Measurements from ENCODE around the gene TPD52L2.
"Not testable (repeated sequence)": the region's sequence is repeated elsewhere in the genome, so short reads cannot be mapped to it uniquely, and the experiment has no call there.

TPD52L2 gene

GRCh38 chr20:63915471-63915870 lies 50.4 kb downstream of the TPD52L2 start:
- DNase-seq (ENCODE audit: low read depth): no peak
- TF ChIP-seq, protein P1, sequence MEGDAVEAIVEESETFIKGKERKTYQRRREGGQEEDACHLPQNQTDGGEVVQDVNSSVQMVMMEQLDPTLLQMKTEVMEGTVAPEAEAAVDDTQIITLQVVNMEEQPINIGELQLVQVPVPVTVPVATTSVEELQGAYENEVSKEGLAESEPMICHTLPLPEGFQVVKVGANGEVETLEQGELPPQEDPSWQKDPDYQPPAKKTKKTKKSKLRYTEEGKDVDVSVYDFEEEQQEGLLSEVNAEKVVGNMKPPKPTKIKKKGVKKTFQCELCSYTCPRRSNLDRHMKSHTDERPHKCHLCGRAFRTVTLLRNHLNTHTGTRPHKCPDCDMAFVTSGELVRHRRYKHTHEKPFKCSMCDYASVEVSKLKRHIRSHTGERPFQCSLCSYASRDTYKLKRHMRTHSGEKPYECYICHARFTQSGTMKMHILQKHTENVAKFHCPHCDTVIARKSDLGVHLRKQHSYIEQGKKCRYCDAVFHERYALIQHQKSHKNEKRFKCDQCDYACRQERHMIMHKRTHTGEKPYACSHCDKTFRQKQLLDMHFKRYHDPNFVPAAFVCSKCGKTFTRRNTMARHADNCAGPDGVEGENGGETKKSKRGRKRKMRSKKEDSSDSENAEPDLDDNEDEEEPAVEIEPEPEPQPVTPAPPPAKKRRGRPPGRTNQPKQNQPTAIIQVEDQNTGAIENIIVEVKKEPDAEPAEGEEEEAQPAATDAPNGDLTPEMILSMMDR (conservative IDR thresholded peaks at IDR 0.05; ENCODE audit: control insufficient read depth, insufficient read depth, low read depth, low read length): no peak
- no peak overlapping the region for H3K4me3 ChIP-seq (ENCODE audit: control insufficient read depth, low read depth, low read length)

- H3K4me3 ChIP-seq (ENCODE audit: control insufficient read depth, low read depth, low read length); DNase-seq (ENCODE audit: low read depth): not testable (repeated sequence)
Measured at GRCh38 chr20:63916371-63916939, 51.4 kb downstream of the TPD52L2 start.

DNA sequence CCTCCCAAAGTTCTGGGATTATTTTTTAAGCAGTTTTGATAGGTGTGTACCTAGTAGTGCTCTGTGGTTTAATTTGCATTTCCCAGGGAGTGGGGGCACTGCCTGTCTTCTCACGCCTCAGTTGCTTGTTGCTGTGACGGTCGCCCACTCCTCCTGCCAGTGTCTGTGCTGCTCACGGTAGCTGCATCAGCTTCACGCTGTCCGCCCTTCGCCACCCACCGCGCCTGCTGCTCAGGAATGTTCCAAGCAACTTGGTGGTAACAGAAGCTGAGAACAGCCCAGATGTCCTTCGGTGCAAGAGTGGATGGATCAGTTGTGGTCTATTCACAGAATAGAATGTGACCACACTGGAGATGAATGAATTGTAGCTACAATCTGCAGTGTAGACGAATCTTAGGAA lies 52.7 kb downstream of the TPD52L2 start:
- TF ChIP-seq, protein P1 (conservative IDR thresholded peaks at IDR 0.05; ENCODE audit: control insufficient read depth, insufficient read depth, low read depth, low read length): no peak
- DNase-seq (ENCODE audit: low read depth): no peak
- H3K4me3 ChIP-seq (ENCODE audit: control insufficient read depth, low read depth, low read length): no peak overlapping the region

DNA sequence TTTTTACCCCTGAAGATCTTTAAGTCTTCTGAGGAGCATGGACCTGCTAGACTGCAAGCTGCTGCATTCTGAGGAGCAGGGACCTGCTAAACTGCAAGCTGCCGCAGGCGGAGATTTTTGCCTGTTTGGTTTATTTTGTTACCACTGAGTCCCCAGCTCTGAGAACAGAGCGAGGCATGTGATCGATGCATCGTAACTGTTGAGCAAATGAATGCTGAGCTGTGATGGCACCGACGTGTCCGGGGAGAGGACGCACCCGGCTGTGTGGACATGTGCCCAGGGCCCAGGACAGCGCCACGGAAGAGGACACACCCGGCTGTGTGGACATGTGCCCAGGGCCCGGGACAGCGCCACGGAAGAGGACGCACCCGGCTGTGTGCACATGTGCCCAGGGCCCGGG lies 54.1 kb downstream of the TPD52L2 start:
- TF ChIP-seq, protein P1 (conservative IDR thresholded peaks at IDR 0.05; ENCODE audit: control insufficient read depth, insufficient read depth, low read depth, low read length): no peak
- no peak for DNase-seq (ENCODE audit: low read depth)
- no peak overlapping the region for H3K4me3 ChIP-seq (ENCODE audit: control insufficient read depth, low read depth, low read length)

DNA sequence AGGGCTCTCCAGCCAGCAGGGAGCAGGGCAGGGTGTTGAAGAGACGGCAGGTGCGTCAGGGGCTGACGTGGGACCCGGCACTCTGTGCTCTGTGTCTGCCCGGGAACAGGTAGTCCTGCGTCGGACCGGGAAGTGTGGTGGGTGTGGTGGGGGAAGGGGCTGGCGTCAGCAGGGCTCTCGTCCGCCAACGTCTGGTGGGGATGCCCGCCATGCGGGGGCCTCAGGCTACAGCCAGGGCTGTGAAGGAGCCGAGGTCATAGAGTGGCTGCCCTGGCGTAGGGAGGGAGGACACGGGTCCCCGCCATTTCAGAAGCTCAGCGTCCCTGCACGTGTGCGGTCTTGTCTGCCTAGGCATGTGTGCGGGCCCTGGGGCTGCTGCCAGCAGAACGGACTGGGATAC lies 55.2 kb downstream of the TPD52L2 start:
- DNase-seq (ENCODE audit: low read depth): no peak
- no peak overlapping the region for H3K4me3 ChIP-seq (ENCODE audit: control insufficient read depth, low read depth, low read length)
- TF ChIP-seq, protein P1 (conservative IDR thresholded peaks at IDR 0.05; ENCODE audit: control insufficient read depth, insufficient read depth, low read depth, low read length): no peak

DNA sequence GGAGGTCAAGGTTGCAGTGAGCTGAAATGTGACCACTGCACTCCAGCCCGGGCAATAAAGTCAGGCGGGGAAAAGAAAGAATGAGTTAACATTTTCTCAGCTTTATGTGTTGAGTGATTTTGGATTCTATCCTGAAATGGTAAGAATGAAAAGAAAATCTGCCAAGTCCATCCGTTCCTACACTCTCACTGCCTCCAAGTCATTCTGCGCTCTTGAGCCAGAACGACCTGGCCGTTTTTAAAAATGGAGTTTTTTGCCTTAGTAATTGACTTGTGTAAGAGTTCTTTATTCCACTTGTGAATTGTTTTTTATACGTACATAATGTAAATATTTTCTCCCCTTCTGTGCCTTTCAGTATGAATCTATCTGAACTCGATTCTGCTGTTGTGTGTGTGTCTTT lies 58.6 kb downstream of the TPD52L2 start:
- no peak overlapping the region for H3K4me3 ChIP-seq (ENCODE audit: control insufficient read depth, low read depth, low read length)
- TF ChIP-seq, protein P1 (conservative IDR thresholded peaks at IDR 0.05; ENCODE audit: control insufficient read depth, insufficient read depth, low read depth, low read length): no peak
- DNase-seq (ENCODE audit: low read depth): no peak

DNA sequence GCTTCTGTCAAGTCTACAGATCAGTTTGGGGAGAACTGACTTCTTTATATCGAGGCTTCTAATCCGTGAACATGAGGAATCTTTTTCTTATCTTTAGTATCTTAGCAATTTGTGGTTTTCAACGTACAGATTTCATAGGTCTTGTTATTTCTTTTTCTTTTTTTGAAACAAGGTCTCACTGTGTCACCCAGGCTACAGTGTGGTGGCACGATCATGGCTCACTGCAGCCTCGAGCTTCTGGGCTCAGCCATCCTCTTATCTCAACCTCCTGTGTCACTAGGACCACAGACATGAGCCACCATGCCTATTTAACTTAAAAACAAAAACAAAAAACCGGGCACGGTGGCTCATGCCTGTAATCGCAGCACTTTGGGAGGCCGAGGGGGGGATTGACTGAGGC lies 59.2 kb downstream of the TPD52L2 start:
- TF ChIP-seq, protein P1 (conservative IDR thresholded peaks at IDR 0.05; ENCODE audit: control insufficient read depth, insufficient read depth, low read depth, low read length): no peak

More for the DNA sequence above, 59.2 kb downstream of the TPD52L2 start:
- no peak overlapping the region for H3K4me3 ChIP-seq (ENCODE audit: control insufficient read depth, low read depth, low read length)
- no peak for DNase-seq (ENCODE audit: low read depth)

Measured in fibroblast of mammary gland (primary cell).